Left lung (tissue), 10 donors: ENCODE data around the gene HABP2. TPM values are rescaled to one million over a fixed set of nuclear protein-coding genes. Genes with fewer than 3 reads are reported as not detected.

ENCODE experiments used
- ATAC-seq: fragments of 200-7000 bp; cut with Tn5 transposase; one replicate; pipeline ENCODE4 v1.9.1; 2020; ENCODE audit warnings: moderate library complexity
- DNase-seq, 4 donors: peaks; one replicate each; pipeline ENCODE4 v3.0.0-alpha.2; 2013 to 2020
- H3K27ac ChIP-seq, 2 donors: fragments of 200-600 bp; sonication (generic) in 1 of 2; one replicate each; pipeline versions ENCODE4 v1.5.0 to v1.8.0; 2020 to 2021
- H3K27me3 ChIP-seq, 2 donors: fragments of 200-600 bp; sonication (generic) in 1 of 2; one replicate each; pipeline versions ENCODE4 v1.5.0 to v1.8.0; 2020 to 2021
- H3K36me3 ChIP-seq, 2 donors: fragments of 200-600 bp; sonication (generic) in 1 of 2; one replicate each; pipeline versions ENCODE4 v1.5.0 to v1.8.0; 2020 to 2021
- H3K4me1 ChIP-seq, 2 donors: fragments of 200-600 bp; one replicate each; pipeline ENCODE4 v1.8.0; 2021
- H3K4me3 ChIP-seq, 2 donors: fragments of 200-600 bp; sonication (generic) in 1 of 2; one replicate each; pipeline versions ENCODE4 v1.5.0 to v1.8.0; 2020 to 2021; ENCODE audit warnings: mild to moderate bottlenecking in 1 of 2
- H3K9me3 ChIP-seq, 2 donors: fragments of 200-600 bp; sonication (generic) in 1 of 2; one replicate each; pipeline versions ENCODE4 v1.5.0 to v1.8.0; 2020 to 2021
- CTCF ChIP-seq, 2 donors: fragments of 200-600 bp; sonication (generic) in 1 of 2; IDR thresholded peaks; one replicate each; pipeline versions ENCODE4 v1.5.0 to v1.8.0; 2021; ENCODE audit warnings: antibody characterized with exemption in 2 of 2
- intact Hi-C, 2 donors: fragments of 100-400 bp; cut with DNase I; formaldehyde crosslinking; loops; one replicate each; pipeline versions ENCODE4 v1.11.2 to v1.14.2; 2022
- polyA plus RNA-seq, 6 donors: library from polyadenylated mRNA; unstranded; fragments of 120-200 nt; gene quantifications; one replicate each; pipeline ENCODE4 v1.2.1, GENCODE V29; 2013; ENCODE audit not compliant: insufficient read length in 6 of 6
- total RNA-seq, 2 donors: library from RNA; stranded (reverse); fragmentation: NEBNext Ultra II Directional; extraction: Animal tissue kit (Norgen Biotek cat#: 25700); gene quantifications; one replicate each; pipeline ENCODE4 v1.2.1, GENCODE V29; 2021
- donor health status: DM: no; HTN: yes; CAD: no.
- donor health status: DM: no; HTN: no; CAD: no.

The HABP2 gene
- total and polyA plus RNA-seq, 8 donors = 0.24 to 1.3 (median 0.63) TPM

DNA sequence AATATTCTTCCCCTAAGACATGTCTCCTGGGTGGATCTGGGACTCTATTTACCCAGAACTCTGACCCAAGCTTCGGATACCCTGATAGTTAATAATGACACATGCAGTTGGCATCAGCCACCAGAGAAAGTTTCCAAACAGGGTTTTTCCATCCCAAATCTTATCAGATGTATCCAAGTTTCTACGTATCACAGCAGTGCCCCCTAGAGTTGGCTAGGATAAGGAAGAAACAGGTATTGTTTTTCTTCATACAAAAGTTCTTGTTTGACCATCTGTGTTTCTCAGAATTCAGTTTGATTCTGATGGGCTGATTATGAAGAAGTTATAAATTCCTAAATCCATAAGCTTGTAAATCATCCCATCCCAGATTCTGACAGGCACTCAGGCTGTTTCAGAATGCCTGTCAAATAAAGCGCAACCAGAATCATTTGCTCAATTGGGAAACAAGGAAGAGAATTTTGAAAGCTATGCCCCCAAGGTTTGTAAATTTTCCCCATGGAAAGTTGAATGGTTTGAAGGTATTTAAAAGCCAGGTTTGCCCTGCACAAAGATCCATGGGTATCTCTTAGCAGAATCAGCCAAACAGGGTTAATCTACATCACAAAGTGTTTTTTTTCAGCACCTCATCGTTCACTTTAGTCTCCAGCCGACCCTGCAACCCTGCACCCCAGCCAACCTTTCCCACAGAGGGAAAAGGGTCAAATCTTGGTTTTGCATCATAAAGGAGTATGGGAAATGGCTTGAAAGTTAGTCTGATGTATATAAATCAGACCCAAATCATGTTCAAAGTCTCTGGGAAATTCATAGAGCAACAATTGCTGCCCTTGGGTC, 63.6 kb downstream of the HABP2 start:
- TF ChIP-seq CTCF (IDR thresholded peaks at IDR 0.05) = peak in 1 of 2 donors; percentile 19
- Histone ChIP-seq H3K27me3 (peaks cover 14 to 82% of the 10 kb centered on the region in 2 donors), H3K27ac (no peak overlapping the region), H3K4me1 (no peaks in the 10 kb centered on the region), H3K9me3 (no peaks in the 10 kb centered on the region), H3K36me3 (no peaks in the 10 kb centered on the region), H3K4me3 (no peak overlapping the region)
- ATAC-seq = no peak
- intact Hi-C loops = no loop called here
- DNase-seq = peak in 1 of 4 donors; percentile 16

- H3K9me3 ChIP-seq = no peaks in the 10 kb centered on the region
- no peaks in the 10 kb centered on the region for H3K36me3 ChIP-seq
- H3K4me3 ChIP-seq = no peak overlapping the region
- no peak for DNase-seq
- H3K27ac ChIP-seq = no peak overlapping the region
- no peaks in the 10 kb centered on the region for H3K4me1 ChIP-seq
- peaks cover 14 to 83% of the 10 kb centered on the region in 2 donors for H3K27me3 ChIP-seq
- TF ChIP-seq CTCF (IDR thresholded peaks at IDR 0.05) = no peak
- intact Hi-C loops = no loop called here
- ATAC-seq = no peak
Observed at GRCh38 chr10:113617086-113617485, 64.2 kb downstream of the HABP2 start.

DNA sequence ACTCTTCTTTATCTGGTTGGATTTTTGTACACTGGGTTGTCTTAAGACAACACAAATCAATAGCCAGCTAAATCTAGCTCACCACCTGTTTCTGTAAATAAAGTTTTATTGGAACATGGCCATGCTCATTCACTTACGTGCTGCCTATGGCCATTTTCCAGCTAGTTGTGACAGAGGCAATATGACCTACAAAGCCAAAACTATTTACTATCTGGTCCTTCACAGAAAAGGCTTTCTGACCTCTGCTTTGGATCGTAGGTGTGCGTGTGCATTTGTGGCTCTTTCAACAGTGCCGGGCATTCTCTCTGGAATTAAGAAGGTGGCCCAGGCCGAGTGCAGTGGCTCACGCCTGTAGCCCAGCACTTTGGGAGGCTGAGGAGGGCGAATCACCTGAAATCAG, 65.5 kb downstream of the HABP2 start:
- no peak for ATAC-seq
- no peak for TF ChIP-seq CTCF (IDR thresholded peaks at IDR 0.05)

DNA sequence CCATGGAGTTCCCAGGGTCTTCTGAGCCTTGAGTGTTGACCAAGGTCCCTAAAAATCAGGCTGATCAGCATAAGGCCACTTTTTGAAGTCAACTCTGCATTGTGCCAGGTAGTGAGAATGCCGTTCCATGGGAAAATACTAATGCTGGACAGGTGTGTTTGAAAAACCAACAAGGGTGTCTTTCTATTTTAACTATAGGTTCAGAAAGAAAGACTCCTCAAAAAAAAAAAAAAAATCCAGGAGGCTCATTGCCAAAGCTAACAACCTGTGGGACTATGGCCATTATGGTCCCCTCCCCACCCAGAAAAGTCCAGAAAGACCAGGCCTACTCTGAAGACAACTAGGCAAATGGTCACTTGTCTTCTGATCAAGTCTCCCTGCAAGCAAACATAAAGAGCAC, 66.5 kb downstream of the HABP2 start:
- Histone ChIP-seq H3K9me3 (no peaks in the 10 kb centered on the region), H3K4me3 (no peak overlapping the region), H3K27me3 (peaks cover 14 to 76% of the 10 kb centered on the region in 2 donors), H3K36me3 (no peaks in the 10 kb centered on the region), H3K27ac (no peak overlapping the region), H3K4me1 (no peaks in the 10 kb centered on the region)
- intact Hi-C loops = no loop called here
- DNase-seq (no peak), ATAC-seq (no peak)
- no peak for TF ChIP-seq CTCF (IDR thresholded peaks at IDR 0.05)

More for the DNA sequence above, 65.5 kb downstream of the HABP2 start:
- H3K4me1 ChIP-seq = no peaks in the 10 kb centered on the region
- intact Hi-C loops = no loop called here
- H3K4me3 ChIP-seq = no peak overlapping the region
- no peak overlapping the region for H3K27ac ChIP-seq
- H3K9me3 ChIP-seq = no peaks in the 10 kb centered on the region
- H3K36me3 ChIP-seq = no peaks in the 10 kb centered on the region
- no peak for DNase-seq
- H3K27me3 ChIP-seq = peaks cover 14 to 83% of the 10 kb centered on the region in 2 donors

DNA sequence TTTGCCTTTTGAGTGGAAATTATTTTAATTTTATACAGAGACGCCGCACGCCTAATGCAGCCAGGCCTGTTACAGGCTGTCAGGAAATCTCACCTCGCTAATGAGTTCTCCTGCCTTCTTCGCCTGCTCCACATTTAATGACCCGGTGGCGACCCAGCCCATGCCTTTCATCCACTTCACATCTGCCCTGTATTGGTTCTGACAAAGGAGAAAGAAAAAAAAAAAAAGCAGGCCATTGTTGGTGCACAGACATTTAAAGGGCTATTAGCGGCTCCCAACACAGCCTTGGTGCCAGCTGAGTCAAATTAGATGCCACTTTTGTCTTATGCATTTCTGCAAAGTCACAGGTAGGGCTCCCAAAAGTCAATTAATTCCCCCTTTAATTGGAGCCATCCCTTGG, 67.7 kb downstream of the HABP2 start:
- DNase-seq (no peak), ATAC-seq (no peak)
- no peaks in the 10 kb centered on the region for H3K9me3 ChIP-seq
- H3K4me1 ChIP-seq = no peaks in the 10 kb centered on the region
- H3K4me3 ChIP-seq = no peak overlapping the region
- no peak overlapping the region for H3K27ac ChIP-seq
- peaks cover 14 to 65% of the 10 kb centered on the region in 2 donors for H3K27me3 ChIP-seq
- no peaks in the 10 kb centered on the region for H3K36me3 ChIP-seq
- no peak for TF ChIP-seq CTCF (IDR thresholded peaks at IDR 0.05)
- intact Hi-C loops = no loop called here
